Measurements from ENCODE around the gene ATG9B.

ATG9B gene

DNA sequence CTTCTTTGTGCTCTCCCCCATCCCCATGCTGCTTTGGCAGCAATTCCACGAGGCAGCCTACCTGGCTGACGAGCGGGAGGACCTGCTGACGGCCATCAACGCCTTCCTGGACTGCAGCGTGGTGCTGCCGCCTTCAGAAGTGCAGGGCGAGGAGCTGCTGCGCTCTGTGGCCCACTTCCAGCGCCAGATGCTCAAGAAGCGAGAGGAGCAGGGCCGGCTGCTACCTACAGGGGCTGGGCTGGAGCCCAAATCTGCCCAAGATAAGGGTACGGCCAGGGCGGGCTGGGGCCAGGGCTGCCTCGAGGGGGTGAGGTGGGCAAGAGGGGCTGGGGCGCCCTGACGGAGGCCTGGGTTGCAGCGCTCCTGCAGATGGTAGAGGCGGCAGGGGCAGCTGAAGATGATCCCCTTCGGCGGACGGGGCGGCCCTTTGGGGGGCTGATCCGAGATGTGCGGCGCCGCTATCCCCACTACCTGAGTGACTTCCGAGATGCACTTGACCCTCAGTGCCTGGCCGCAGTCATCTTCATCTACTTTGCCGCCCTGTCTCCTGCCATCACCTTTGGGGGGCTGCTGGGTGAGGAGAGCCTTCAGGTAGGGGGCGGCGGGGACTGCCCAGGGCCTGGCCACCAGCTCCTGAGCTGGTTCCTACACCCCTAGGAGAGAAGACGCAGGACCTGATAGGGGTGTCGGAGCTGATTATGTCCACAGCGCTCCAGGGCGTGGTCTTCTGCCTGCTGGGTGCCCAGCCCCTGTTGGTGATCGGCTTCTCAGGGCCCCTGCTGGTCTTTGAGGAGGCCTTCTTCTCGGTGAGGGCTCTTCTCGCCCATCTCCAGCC lies 47.0 kb upstream of the ATG9B start (continued):
- TF ChIP-seq, protein P1, sequence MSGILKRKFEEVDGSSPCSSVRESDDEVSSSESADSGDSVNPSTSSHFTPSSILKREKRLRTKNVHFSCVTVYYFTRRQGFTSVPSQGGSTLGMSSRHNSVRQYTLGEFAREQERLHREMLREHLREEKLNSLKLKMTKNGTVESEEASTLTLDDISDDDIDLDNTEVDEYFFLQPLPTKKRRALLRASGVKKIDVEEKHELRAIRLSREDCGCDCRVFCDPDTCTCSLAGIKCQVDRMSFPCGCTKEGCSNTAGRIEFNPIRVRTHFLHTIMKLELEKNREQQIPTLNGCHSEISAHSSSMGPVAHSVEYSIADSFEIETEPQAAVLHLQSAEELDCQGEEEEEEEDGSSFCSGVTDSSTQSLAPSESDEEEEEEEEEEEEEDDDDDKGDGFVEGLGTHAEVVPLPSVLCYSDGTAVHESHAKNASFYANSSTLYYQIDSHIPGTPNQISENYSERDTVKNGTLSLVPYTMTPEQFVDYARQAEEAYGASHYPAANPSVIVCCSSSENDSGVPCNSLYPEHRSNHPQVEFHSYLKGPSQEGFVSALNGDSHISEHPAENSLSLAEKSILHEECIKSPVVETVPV (CRISPR knock-in tag; IDR thresholded peaks at IDR 0.05) = no peak

DNA sequence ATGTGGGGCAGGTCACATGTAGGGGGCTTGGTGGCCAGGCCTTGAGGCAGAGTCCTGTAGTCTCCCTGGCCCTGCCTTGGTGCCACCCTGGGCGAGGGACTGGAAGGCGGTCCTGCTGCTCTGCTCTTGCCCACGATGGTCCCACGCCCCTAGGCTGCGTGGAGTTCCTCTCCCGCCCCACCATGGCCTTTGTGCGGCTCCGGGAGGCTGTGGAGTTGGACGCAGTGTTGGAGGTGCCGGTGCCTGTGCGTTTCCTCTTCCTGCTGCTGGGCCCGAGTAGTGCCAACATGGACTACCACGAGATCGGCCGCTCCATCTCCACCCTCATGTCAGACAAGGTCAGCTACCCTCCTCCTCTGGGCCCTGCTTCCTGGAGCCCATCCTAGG lies 46.3 kb upstream of the ATG9B start:
- ATAC-seq = no peak
- TF ChIP-seq, protein P2, sequence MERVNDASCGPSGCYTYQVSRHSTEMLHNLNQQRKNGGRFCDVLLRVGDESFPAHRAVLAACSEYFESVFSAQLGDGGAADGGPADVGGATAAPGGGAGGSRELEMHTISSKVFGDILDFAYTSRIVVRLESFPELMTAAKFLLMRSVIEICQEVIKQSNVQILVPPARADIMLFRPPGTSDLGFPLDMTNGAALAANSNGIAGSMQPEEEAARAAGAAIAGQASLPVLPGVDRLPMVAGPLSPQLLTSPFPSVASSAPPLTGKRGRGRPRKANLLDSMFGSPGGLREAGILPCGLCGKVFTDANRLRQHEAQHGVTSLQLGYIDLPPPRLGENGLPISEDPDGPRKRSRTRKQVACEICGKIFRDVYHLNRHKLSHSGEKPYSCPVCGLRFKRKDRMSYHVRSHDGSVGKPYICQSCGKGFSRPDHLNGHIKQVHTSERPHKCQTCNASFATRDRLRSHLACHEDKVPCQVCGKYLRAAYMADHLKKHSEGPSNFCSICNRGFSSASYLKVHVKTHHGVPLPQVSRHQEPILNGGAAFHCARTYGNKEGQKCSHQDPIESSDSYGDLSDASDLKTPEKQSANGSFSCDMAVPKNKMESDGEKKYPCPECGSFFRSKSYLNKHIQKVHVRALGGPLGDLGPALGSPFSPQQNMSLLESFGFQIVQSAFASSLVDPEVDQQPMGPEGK (CRISPR knock-in tag; IDR thresholded peaks at IDR 0.05; ENCODE audit: borderline replicate concordance) = no peak
- TF ChIP-seq ZC3H10 (CRISPR knock-in tag; IDR thresholded peaks at IDR 0.05) (no peak), RARB (CRISPR knock-in tag; IDR thresholded peaks at IDR 0.05) (no peak), TOX (CRISPR knock-in tag; IDR thresholded peaks at IDR 0.05; ENCODE audit: borderline replicate concordance) (no peak), ESRRG (CRISPR knock-in tag; IDR thresholded peaks at IDR 0.05) (no peak)

DNA sequence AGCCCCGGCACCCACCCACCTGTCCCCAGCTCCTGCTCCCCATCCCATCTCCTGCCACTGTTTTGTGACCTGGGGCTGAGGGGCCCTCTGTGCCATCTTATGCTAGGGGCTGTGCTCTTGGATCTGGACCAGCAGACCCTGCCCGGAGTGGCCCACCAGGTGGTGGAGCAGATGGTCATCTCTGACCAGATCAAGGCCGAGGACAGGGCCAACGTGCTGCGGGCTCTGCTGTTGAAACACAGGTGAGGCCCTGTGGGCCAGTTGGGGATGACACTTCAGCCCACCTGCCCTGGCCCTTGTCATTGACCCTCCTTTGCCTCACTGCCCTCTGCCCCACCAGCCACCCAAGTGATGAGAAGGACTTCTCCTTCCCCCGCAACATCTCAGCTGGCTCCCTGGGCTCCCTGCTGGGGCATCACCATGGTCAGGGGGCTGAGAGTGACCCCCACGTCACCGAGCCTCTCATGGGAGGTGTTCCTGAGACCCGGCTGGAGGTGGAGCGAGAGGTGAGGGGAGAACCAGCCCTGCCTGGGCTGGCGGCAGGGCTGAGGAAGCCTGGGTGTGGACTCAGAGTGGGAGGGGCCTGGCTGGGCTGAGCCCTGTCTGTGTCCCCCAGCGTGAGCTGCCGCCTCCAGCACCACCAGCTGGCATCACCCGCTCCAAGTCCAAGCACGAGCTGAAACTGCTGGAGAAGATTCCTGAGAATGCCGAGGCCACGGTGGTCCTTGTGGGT lies 45.7 kb upstream of the ATG9B start:
- TF ChIP-seq, protein P3, sequence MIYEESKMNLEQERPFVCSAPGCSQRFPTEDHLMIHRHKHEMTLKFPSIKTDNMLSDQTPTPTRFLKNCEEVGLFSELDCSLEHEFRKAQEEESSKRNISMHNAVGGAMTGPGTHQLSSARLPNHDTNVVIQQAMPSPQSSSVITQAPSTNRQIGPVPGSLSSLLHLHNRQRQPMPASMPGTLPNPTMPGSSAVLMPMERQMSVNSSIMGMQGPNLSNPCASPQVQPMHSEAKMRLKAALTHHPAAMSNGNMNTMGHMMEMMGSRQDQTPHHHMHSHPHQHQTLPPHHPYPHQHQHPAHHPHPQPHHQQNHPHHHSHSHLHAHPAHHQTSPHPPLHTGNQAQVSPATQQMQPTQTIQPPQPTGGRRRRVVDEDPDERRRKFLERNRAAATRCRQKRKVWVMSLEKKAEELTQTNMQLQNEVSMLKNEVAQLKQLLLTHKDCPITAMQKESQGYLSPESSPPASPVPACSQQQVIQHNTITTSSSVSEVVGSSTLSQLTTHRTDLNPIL (CRISPR knock-in tag; IDR thresholded peaks at IDR 0.05; ENCODE audit: low read depth) = no peak
- no peak for TF ChIP-seq ZNF565 (CRISPR knock-in tag; conservative IDR thresholded peaks at IDR 0.05; ENCODE audit: low read depth)
- no peak for TF ChIP-seq ZFP3 (CRISPR knock-in tag; IDR thresholded peaks at IDR 0.05)
- TF ChIP-seq OSR1 (CRISPR knock-in tag; IDR thresholded peaks at IDR 0.05) = no peak
- TF ChIP-seq, protein P2 (CRISPR knock-in tag; IDR thresholded peaks at IDR 0.05; ENCODE audit: borderline replicate concordance) = no peak
- no peak for TF ChIP-seq RARB (CRISPR knock-in tag; IDR thresholded peaks at IDR 0.05)
- TF ChIP-seq PPARA (CRISPR knock-in tag; IDR thresholded peaks at IDR 0.05; ENCODE audit: borderline replicate concordance) = no peak
- no peak for TF ChIP-seq CSDC2 (CRISPR knock-in tag; IDR thresholded peaks at IDR 0.05)
- TF ChIP-seq SNAI2 (CRISPR knock-in tag; IDR thresholded peaks at IDR 0.05) = no peak
- TF ChIP-seq, protein P1 (CRISPR knock-in tag; IDR thresholded peaks at IDR 0.05) = no peak
- no peak for TF ChIP-seq ZFP30 (CRISPR knock-in tag; IDR thresholded peaks at IDR 0.05)
- TF ChIP-seq ZC3H10 (CRISPR knock-in tag; IDR thresholded peaks at IDR 0.05) = no peak
- TF ChIP-seq, protein P4, sequence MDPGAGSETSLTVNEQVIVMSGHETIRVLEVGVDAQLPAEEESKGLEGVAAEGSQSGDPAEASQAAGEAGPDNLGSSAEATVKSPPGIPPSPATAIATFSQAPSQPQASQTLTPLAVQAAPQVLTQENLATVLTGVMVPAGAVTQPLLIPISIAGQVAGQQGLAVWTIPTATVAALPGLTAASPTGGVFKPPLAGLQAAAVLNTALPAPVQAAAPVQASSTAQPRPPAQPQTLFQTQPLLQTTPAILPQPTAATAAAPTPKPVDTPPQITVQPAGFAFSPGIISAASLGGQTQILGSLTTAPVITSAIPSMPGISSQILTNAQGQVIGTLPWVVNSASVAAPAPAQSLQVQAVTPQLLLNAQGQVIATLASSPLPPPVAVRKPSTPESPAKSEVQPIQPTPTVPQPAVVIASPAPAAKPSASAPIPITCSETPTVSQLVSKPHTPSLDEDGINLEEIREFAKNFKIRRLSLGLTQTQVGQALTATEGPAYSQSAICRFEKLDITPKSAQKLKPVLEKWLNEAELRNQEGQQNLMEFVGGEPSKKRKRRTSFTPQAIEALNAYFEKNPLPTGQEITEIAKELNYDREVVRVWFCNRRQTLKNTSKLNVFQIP (CRISPR knock-in tag; IDR thresholded peaks at IDR 0.05; ENCODE audit: borderline replicate concordance, low read depth) = no peak
- TF ChIP-seq TCF4 (CRISPR knock-in tag; IDR thresholded peaks at IDR 0.05; ENCODE audit: borderline replicate concordance) = no peak
- no peak for TF ChIP-seq ZNF70 (CRISPR knock-in tag; IDR thresholded peaks at IDR 0.05)
- no peak for TF ChIP-seq ARNTL (CRISPR knock-in tag; IDR thresholded peaks at IDR 0.05; ENCODE audit: borderline replicate concordance, low read depth)
- TF ChIP-seq GLIS3 (CRISPR knock-in tag; IDR thresholded peaks at IDR 0.05) = no peak
- TF ChIP-seq, protein P5, sequence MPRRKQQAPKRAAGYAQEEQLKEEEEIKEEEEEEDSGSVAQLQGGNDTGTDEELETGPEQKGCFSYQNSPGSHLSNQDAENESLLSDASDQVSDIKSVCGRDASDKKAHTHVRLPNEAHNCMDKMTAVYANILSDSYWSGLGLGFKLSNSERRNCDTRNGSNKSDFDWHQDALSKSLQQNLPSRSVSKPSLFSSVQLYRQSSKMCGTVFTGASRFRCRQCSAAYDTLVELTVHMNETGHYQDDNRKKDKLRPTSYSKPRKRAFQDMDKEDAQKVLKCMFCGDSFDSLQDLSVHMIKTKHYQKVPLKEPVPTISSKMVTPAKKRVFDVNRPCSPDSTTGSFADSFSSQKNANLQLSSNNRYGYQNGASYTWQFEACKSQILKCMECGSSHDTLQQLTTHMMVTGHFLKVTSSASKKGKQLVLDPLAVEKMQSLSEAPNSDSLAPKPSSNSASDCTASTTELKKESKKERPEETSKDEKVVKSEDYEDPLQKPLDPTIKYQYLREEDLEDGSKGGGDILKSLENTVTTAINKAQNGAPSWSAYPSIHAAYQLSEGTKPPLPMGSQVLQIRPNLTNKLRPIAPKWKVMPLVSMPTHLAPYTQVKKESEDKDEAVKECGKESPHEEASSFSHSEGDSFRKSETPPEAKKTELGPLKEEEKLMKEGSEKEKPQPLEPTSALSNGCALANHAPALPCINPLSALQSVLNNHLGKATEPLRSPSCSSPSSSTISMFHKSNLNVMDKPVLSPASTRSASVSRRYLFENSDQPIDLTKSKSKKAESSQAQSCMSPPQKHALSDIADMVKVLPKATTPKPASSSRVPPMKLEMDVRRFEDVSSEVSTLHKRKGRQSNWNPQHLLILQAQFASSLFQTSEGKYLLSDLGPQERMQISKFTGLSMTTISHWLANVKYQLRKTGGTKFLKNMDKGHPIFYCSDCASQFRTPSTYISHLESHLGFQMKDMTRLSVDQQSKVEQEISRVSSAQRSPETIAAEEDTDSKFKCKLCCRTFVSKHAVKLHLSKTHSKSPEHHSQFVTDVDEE (CRISPR knock-in tag; IDR thresholded peaks at IDR 0.05) = no peak
- no peak for ATAC-seq

Measured in SK-N-SH treated with all-trans-retinoic acid at 6 μM for 48 hours (cell line).